ENCODE measurements around the gene RAC2. TPM values are rescaled to one million over a fixed set of nuclear protein-coding genes. Genes with fewer than 3 reads are reported as not detected.

RAC2 gene
- total RNA-seq, 1 donor from 2014 or later, result 978 TPM

GRCh38 chr22:37237371-37238268 is 6.4 kb downstream of the RAC2 start:
- intact Hi-C loops (cut with micrococcal nuclease), result loop anchor here (1.0 to 10.0 kb wide), 2 partner anchors 7 to 853 kb away; partner anchors contain the start of gene MYH9

GRCh38 chr22:37235897-37236607 is 8.0 kb downstream of the RAC2 start:
- intact Hi-C loops (cut with micrococcal nuclease), result loop anchor here (10.0 kb wide), 1 partner anchor 851 kb away; the partner anchor contains the start of gene MYH9

GRCh38 chr22:37234736-37235711 is 9.0 kb downstream of the RAC2 start:
- intact Hi-C loops (cut with micrococcal nuclease), result loop anchor here (5.0 to 10.0 kb wide), 2 partner anchors 32 to 850 kb away; partner anchors contain the start of gene MYH9

- intact Hi-C loops (cut with micrococcal nuclease), result loop anchor here (5.0 to 10.0 kb wide), 2 partner anchors 33 to 849 kb away; partner anchors contain the start of gene MYH9
These were observed 10.1 kb downstream of the RAC2 start for GRCh38 chr22:37233751-37234631.

GRCh38 chr22:37233371-37233750 is 10.7 kb downstream of the RAC2 start:
- intact Hi-C loops (cut with micrococcal nuclease), result loop anchor here (5.0 to 10.0 kb wide), 2 partner anchors 34 to 849 kb away; partner anchors contain the start of gene MYH9

GRCh38 chr22:37232140-37232998 is 11.7 kb downstream of the RAC2 start:
- intact Hi-C loops (cut with micrococcal nuclease), result loop anchor here (5.0 to 10.0 kb wide), 2 partner anchors 35 to 848 kb away; partner anchors contain the start of gene MYH9

- intact Hi-C loops (cut with micrococcal nuclease), result loop anchor here (5.0 to 10.0 kb wide), 2 partner anchors 36 to 847 kb away; partner anchors contain the start of gene MYH9
These were observed 12.5 kb downstream of the RAC2 start for GRCh38 chr22:37231406-37232139.

GRCh38 chr22:37230673-37231405 is 13.2 kb downstream of the RAC2 start:
- intact Hi-C loops (cut with micrococcal nuclease), result loop anchor here (1.0 to 10.0 kb wide), 6 partner anchors 7 to 846 kb away; partner anchors contain the start of gene MYH9

GRCh38 chr22:37229805-37230672 is 14.0 kb downstream of the RAC2 start:
- intact Hi-C loops (cut with micrococcal nuclease), result loop anchor here (1.0 to 10.0 kb wide), 6 partner anchors 8 to 845 kb away; partner anchors contain the start of gene MYH9

GRCh38 chr22:37229012-37229804 is 14.9 kb downstream of the RAC2 start:
- intact Hi-C loops (cut with micrococcal nuclease), result no loop called here

- intact Hi-C loops (cut with micrococcal nuclease), result no loop called here
These were observed 15.7 kb downstream of the RAC2 start for GRCh38 chr22:37228106-37229011.

- intact Hi-C loops (cut with micrococcal nuclease), result no loop called here
These were observed 17.6 kb downstream of the RAC2 start for GRCh38 chr22:37226514-37226913.

- intact Hi-C loops (cut with micrococcal nuclease), result no loop called here
These were observed 18.0 kb downstream of the RAC2 start for GRCh38 chr22:37226087-37226486.

- intact Hi-C loops (cut with micrococcal nuclease), result no loop called here
These were observed 18.6 kb downstream of the RAC2 start for GRCh38 chr22:37225481-37225880.
